Ureter (tissue), 1 donor: ENCODE results near the gene TEX13A. TPM values are rescaled to one million over a fixed set of nuclear protein-coding genes. Genes with fewer than 3 reads are reported as not detected.

Experiments
- DNase-seq: peaks from one replicate; pipeline ENCODE4 v3.0.0-alpha.2; 2020; ENCODE audit warnings: low spot score
- total RNA-seq: library from RNA; stranded (reverse); gene quantifications from one replicate; pipeline ENCODE4 v1.2.4, GENCODE V29; 2023
- donor health status: DM: yes; HTN: yes; CAD: no.

The TEX13A gene
- total RNA-seq, 1 donor from 2014 or later = not detected

- no peak for DNase-seq
Observed at GRCh38 chrX:105173071-105173470, 47.4 kb downstream of the TEX13A start.
